Stimulated activated CD8-positive, alpha-beta memory T cell treated with anti-CD3 and anti-CD28 coated beads, Interleukin-7, amount 100 ng/mL, for 1 hour (primary cell): ENCODE measurements around the gene PLEK2.

ENCODE experiments used
- DNase-seq, 2 donors: peaks; one replicate each; pipeline ENCODE4 v3.0.0-alpha.2; 2020; ENCODE audit warnings: low read depth in 2 of 2

PLEK2 gene

DNA sequence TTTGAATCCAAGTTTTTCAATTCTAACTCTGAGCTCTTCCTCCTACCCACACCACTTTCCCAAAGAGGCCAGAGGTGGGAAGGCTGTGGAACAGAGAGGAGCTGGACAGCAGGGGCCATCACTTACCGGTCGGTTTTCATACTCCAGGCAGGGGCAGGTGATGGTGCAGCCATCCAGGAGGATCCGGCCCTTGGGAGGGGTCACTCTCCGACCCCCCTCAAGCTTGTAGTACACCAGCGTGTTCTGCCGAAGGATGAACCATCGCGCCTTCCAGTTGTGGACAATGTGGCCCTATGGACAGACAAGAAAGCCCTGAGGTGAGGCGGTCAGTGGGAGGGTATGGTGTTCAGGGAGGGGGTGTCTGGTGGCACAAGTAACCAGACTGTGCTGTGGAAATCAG lies 14.4 kb downstream of the PLEK2 start:
- no peak for DNase-seq

DNA sequence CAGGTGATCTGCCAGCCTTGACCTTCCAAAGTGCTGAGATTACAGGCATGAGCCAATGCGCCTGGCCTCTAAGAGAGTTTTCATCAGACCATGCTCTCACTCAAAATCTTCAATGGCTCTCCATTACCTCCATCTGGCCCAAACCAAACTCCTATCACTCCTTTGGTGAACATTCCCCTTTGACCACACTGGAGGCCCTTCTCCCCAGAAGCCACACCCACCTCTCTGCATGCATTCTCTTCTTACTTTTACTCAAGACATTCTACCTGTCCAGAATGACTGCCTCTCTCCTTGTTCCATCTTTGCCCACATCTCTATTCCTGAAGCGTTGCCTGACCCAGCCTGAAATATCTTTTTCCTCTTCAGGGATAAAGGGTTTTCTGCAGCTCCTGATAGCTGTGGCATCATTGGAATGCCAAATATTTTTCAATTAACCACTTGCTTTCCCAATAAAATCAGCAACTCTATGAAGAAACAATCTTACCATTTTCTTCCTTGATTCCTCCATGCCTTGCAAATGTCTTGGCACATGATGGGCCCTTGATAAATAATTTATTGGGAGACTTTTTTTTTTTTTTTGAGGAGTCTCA lies 15.5 kb downstream of the PLEK2 start:
- DNase-seq: no peak

DNA sequence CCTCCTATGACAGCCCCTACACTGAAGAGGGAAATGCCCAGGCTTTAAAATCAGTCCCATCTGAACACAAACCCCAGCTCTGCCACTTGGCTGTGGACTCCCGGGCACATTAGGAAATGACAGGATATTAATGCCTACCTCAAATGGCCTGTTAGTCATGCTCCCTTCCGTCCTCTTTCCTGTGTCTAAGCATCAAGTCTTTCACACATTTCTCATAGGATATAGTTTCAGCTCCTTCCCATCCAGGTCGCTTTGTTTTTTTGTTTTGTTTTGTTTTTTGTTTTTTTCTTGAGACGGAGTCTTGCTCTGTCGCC lies 16.1 kb downstream of the PLEK2 start:
- DNase-seq: no peak

DNA sequence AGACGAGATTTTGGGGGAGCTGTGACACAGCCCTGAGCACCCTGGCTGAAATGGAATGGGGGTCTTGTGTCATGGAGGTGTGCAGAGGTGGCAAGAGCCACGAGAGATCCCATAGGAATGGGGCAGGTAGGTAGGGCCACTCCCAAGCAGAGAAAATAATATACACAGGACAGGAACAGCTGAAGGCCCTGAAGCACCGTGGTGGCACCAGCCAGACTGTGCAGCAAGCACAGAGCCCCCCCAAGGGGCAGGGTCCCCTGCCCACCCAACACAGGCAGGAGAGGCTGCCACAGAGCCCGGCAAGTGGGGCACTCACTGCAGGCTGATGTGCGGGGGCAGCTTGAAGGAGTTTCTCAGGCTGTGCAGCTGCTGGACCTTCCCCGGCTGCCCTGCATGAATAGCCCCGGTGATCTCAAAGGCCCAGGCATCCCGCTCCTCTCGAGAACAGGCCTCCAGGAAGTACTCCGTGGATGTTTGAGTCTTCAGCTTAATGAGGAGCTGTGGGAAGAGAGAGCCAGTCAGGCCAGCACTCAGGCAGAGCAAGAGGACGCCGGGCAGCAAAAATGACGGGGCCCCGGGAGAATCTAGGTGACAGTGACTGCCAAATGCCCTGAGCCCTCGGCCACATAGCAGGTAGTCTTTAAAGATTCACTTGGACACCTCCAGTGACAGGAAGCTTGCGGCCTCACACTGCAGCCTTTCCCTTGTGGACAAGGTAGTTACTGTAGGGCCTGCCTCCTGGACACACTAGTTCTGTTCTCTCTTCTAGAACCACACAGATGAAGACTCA lies 16.7 kb downstream of the PLEK2 start:
- DNase-seq: no peak

DNA sequence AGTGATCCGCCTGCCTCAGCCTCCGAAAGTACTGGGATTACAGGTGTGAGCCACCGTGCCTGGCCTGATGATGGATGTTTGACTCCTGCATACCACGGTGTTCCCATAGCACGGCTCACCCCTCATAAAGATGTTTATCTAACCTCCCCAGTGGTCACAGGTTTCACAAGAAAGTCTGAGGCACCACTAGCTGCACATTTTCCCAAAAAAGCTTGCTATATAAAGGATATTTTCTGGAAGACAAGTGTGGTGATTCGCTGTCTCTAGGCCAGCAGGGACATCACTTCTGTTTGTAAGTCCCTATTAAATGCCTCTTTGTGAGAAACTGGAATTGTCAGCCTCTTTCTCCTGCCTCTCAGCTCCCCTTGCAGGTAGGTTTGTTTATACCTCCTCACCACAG lies 18.3 kb downstream of the PLEK2 start:
- DNase-seq: no peak

DNA sequence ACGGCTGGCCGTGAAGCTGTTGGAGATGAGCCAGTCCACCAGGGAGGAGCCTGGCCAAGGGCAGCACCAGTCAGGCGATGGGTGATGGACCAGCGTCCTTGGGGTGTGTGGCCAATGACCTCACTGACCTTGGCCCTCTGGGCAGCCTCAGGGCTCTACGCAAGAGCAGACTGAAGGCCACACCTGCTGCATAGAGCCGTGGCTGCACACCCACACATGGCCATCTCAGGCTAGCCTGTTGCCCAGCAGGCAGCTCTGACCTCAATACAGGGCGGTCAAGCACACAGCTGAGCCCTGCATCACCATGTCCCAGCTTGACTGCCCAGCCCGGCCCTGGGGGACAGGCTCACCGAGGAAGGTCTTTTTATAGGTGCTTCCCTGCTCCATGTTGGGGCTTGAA lies 19.2 kb downstream of the PLEK2 start:
- no peak for DNase-seq

DNA sequence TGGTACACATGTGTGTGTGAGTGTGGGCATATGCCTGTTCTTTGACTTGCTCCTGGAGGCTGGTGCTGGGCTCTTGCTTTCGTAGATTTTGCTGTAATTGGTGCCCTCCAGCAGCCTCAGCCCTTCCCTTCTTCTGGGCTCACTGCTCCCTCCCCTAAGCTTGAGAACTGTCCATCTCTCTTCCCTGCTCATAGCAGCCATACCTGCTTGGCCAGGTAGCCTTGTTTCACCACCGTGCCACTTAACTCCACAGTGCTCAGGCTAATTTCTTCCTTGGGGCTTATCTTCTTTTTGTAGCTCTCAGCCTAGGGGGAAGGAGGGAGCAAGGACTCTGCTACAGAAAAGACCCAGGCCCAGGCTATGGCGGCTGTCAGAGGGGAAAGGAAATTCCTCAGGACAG lies 19.8 kb downstream of the PLEK2 start:
- no peak for DNase-seq

DNA sequence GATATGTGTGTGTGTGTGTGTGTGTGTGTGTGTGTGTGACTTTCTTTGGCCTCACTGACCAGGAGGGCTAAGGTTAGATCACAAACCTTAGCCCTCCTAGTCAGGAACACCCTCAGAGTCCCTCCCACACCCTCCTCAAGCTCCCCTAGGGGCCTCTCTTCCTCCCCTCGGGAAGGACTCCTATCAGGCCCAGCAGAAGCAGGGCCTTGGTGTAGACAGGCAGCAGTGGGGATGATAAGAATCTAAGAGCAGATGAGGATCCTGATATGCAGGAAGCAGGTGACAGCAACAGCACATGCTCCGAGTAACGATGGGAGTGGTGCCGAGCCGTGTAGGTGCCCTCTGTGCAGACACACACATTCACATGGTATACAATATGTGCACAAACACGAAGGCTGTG lies 20.7 kb downstream of the PLEK2 start:
- no peak for DNase-seq

DNA sequence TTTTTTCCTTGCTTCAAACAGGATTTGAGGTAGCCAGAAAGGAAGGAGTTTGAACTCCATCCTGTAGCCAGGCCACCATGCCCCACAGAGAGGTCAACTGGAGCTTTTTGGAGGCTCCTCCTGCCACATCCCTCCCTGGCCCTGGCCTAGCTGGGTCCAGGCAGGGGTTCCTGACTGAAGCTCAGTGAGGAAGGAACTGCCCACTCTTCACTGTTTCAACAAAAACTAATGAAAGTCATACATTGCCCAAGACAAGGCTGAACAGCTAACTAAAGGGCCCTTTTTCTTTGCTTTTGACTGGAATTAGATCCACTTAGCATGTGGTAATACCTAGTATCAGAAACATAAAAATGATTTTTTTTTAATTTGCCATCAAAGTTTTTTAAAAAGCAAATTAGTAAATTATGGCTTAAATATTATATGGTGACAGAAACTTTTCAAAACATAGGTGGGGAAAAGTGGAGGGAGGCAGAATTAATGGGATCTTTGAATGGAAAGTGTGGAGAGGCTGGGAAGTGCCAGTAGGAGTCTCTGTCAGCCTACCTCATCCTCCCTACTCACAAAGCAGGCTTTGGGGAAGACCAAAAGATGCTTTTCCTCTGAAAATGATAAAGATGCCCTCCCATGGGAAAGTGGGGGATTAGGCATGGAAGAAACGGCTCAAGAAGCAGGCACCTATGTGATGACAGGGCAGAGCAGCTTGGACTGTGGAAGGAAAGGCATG lies 22.0 kb downstream of the PLEK2 start:
- DNase-seq: no peak

DNA sequence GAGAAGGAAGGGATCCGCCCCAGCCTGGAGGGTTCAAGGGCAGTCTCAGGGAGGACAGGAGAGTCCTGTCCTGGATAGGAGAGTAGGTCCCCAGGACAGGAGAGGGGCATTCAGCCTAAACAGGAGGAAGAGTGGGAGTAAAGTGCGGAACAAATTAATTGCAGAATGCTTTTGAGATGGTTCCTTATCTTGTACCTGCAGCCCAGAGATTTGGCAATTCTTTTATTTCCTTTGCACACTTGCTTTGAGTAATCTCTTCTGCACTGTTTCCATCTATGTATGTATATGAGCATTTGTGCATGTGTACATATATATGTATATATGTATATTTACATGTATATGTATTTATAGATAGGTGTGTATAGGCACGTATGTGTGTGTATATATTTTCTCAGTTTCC lies 22.7 kb downstream of the PLEK2 start:
- DNase-seq: no peak

DNA sequence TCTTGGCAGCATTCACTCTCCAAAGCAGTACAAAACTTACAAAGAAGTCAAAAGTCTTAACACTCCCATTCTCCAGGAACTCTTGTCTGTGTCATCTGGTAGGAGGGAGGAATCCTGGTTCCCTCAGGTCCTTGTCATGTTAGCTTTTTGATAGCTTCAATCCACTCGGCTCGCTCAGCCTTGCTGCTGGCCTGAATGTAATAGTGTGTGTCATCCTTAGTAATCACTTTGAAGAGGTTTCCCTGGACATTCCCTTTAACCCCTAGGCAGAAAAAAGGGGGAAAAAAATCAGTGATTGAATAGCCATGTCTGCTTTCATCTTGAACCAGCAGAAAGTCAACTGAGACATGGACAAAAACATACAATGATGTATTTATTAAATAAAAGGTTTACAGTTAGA lies 24.8 kb downstream of the PLEK2 start:
- DNase-seq: no peak

DNA sequence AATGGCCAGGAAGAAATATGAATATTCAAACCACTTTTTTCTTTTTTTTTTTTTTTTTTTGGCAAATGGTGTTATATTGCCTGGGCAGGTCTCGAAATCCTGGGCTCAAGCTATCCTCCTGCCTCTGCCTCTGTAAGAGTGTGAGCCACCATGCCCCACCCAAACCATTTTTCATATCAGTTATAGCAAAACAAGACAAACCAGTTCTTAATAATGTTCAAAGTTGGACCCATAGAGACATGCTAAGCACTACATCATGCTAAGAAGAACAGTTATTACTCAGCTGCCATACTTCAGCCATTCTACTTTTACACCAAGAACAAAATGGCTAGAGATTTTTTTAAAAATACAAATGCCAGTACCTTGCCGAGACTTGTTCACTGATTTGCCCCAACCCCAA lies 26.3 kb downstream of the PLEK2 start:
- no peak for DNase-seq

DNA sequence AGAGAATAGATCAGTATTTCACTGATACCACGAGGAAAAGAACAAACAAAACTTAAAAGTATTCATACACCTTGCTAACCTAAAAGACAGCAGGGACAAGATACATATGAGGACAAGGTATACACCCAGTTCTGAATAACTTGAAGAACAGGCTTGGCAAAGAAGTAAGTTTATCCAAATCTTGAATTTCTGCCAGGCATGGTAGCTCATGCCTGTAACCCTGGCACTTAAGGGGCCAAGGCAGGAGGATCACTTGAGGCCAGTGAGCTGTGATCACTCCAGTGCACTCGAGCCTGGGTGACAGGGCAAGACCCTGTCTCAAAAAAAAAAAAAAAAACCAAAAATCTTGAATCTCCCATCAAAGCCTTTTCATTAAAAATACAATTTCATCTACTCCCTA lies 26.8 kb downstream of the PLEK2 start:
- no peak for DNase-seq

DNA sequence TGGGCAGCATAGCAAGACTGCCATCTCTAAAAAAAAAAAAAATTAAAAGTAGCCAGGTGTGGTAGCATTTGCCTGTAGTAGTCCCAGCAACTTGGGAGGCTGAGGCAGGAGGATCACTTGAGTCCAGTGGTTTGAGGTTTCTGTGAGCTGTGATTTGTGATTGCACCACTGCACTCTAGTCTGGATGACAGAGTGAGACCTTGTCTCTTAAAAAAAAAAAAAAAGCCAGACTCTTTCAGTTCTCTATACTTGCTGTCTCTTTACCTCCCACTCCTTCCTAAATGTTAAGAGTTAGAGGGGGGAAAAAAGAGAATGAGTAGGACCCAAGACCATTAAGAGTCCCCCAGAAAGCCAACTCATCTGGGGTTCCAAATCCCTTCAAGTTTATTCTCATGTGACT lies 34.0 kb downstream of the PLEK2 start:
- DNase-seq: no peak

DNA sequence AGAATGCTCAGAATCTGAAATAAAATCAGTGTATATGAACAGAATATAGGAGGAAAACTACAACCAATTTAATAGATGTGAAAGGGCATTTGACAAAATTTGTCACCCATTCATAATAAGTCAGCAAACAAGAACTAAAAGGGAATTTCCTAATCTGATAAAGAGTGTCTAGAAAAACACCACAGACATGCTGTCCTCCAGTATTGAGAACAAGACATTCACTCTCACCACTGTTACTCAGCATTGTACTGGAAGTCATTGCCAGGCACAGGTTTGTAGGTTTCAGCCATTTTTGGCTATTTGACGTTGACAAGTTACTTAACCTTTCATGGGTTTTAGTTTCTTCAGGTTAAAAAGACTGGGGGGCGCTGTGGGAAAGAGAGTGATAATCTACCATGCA lies 38.6 kb downstream of the PLEK2 start:
- no peak for DNase-seq

DNA sequence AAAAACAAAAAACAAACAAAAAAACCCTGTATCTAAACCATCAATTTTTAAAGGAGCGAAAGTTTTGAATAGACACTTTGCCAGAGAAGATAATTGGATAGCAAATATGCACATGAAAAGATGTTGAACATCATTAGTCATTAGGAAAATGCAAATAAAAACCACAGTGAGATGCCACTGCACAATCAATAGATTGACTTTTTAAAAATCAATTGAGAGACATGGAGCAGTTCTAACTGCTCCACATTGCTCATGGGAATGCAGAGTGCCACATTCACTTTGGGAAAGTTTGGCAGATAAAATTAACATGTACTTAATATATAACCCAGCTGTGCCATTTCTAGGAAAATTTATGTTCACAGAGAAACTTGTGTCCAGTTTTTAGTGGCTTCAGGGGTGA lies 39.1 kb downstream of the PLEK2 start:
- DNase-seq: no peak

DNA sequence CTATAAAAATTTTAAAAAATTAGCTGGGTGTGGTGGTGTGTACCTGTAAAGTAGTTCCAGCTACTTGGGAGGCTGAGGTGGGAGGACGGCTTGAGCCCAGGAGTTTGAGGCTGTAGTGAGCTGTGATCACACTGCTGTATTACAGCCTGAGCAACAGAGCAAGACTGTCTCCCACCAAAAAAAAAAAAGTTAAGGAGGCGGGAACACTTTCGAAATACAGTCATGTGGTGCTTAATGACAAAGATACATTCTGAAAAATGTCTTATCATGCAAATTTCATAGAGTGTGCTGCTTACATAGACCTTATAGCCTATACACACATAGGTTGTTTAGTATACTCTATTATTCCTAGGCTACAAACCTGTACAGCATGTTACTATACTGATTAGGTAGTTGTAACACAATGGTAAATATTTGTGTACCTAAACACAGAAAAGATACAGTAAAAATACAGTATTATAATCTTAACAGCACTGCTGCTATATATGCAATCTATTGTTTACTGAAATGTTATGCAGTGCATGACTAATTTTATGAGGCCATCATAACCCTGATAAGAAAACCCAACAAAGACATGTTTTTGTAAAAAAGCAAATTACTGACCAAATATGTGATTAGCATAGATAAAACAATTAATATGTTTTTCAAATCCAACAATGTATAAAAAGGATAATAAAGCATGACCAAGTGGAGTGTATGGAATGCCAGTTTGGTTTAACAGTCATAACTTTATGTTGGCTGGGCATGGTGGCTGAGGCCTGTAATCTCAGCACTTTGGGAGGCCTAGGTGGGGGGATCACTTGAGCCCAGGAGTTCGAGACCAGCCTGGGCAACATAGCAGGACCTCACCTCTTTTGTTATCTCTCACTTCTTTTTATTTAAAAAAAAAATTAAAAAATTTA lies 40.5 kb downstream of the PLEK2 start:
- no peak for DNase-seq

DNA sequence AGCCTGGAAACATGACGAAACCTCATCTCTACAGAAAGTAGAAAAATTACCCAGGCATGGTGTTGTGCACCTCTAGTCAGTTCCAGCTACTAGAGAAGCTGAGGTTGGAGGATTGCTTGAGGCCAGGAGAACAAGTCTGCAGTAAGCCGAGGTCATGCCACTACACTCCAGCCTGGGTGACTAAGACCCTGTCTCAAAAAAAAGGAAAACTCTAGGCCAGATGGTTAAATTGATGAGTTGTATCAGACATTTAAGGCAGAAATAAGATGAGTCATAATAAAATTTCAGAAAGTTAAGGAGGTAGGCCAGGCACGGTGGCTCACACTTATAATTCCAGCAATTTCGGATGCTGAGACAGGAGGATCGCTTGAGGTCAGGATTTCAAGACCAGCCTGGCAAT lies 41.1 kb downstream of the PLEK2 start:
- DNase-seq: no peak

DNA sequence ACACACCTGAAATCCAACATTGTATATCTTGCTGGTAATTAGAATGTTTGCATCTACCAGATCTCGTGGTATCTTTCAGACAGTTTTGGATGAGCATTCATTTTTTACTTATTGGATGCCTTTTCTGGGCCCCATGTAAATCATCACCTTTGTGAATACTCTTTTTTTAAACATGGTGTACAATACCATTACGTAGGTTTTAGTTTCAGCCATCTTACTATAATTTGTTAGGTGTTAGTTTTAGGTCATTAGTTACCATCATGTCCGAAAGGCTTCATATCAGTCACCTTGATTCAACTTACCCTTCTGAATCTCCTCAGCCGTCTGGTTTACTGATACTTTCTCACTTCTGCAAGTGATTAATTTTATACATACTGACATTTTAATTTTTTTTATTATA lies 46.5 kb downstream of the PLEK2 start:
- no peak for DNase-seq

DNA sequence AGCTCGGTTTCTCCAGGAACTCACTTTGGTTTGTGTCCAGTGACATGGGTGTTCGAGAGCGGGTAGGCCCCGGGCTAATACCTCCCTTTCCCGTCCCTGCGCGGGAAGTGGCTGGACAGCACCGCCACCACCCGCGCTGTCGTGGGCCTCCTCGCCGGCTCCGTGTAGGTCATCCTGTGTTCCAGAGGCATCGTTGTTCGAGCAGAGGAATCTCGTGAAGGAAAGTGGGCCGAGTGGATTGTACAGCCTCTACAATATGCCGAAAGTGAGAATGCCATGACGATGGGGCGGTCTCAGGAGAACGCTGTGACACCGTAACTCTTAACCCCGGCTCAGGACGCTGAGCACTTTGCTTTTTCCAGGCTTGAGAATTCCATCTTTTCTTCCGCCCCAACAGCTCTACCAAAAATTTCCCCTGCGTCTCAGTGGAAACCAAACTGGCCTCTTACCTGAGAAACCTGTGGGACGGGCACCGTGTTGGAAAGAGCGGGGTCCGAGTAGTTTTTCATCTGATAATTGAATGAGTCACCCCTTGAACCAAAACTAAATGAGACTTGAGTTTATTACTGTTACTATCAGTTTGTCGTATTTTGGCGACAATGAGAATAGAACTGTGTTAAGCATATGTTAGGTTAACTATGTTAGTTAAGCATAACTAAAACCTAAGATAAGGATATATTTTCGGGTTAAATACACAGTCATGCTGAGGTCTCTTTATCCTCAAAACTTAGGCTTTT lies 51.3 kb downstream of the PLEK2 start:
- DNase-seq: no peak

DNA sequence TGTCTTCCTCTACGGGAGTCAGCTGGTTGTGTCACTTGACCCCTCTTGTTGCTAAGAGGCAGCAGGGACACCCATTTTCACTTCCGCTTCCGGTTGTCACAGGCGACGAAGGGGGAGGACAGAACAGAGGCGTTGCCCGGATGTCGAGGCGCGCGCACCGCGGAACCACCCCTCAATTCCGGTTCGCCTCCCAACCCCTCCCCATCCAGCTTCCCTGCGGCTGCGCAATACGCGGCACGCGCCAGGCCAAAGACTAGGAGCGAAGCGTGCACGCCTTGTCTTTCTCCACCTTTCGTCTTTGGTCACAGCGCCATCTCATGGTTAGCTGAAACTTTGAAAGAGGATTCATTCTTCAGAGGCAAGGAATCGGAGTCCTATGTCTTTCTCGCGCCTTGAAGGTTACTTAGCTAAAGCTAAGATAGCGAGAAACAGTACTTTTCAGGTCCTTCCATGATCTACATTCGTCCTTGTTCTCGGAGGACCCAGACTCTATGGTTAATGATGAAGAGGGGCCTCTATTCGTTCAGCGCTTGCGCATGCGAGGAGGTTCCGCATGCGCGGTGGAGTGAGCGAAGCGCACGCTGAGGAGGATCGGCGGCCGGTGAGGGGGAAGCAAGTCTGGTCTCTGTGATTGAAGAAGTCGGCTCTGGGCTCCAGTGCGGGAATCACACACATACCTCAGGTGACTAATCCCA lies 52.0 kb downstream of the PLEK2 start, which contains the start of the genes ATP6V1D and EIF2S1:
Gene ATP6V1D (minus strand): TSS at position 30 of the 695 bp plus-strand sequence. CDS start 106 bp downstream, outside the sequence.
Gene EIF2S1 (plus strand): TSS at position 554 of the 695 bp plus-strand sequence. CDS start 4,440 bp downstream, outside the sequence.
- peak; percentile 99 for DNase-seq
